H9 (cell line): Measurements from ENCODE around the gene ADISSP. TPM values are rescaled to one million over a fixed set of nuclear protein-coding genes. Genes with fewer than 3 reads are reported as not detected.

Source experiments
- DNase-seq: peaks from one replicate; pipeline ENCODE4 v3.0.0-alpha.2; 2017
- H2AFZ ChIP-seq: one replicate; pipeline ENCODE4 v1.6.1; 2013; ENCODE audit warnings: mild to moderate bottlenecking, low read length, control low read depth, moderate library complexity
- H2AK5ac ChIP-seq: 2 replicates; pipeline ENCODE4 v1.6.1; 2013; ENCODE audit warnings: low read length, control low read depth, mixed read lengths; ENCODE audit not compliant: insufficient read length
- H2BK120ac ChIP-seq: one replicate; pipeline ENCODE4 v1.6.1; 2013; ENCODE audit warnings: low read depth, mild to moderate bottlenecking, low read length, control low read depth, inconsistent platforms; ENCODE audit not compliant: poor library complexity, severe bottlenecking
- H2BK12ac ChIP-seq: 2 replicates; pipeline ENCODE4 v1.6.1; 2013; ENCODE audit warnings: low read length, control low read depth, mixed read lengths, low read depth; ENCODE audit not compliant: insufficient read length
- H2BK15ac ChIP-seq: 2 replicates; pipeline ENCODE4 v1.6.1; 2013; ENCODE audit warnings: low read depth, low read length, control low read depth
- H2BK20ac ChIP-seq: one replicate; pipeline ENCODE4 v1.6.1; 2013; ENCODE audit warnings: low read depth, mild to moderate bottlenecking, low read length, control low read depth, inconsistent platforms; ENCODE audit not compliant: poor library complexity, severe bottlenecking
- H2BK5ac ChIP-seq: 2 replicates; pipeline ENCODE4 v1.6.1; 2013; ENCODE audit warnings: low read length, control low read depth, mixed read lengths; ENCODE audit not compliant: insufficient read length
- H3K14ac ChIP-seq: 2 replicates; pipeline ENCODE4 v1.6.1; 2013; ENCODE audit warnings: low read length, control low read depth; ENCODE audit not compliant: insufficient read depth
- H3K18ac ChIP-seq: 2 replicates; pipeline ENCODE4 v1.6.1; 2013; ENCODE audit warnings: low read depth, mild to moderate bottlenecking, mixed read lengths, low read length, control low read depth; ENCODE audit not compliant: insufficient read length
- H3K23ac ChIP-seq: 2 replicates; pipeline ENCODE4 v1.6.1; 2013; ENCODE audit warnings: low read length, control low read depth, mixed read lengths, low read depth; ENCODE audit not compliant: insufficient read length
- H3K23me2 ChIP-seq: 2 replicates; pipeline ENCODE4 v1.6.1; 2013; ENCODE audit warnings: low read depth, mild to moderate bottlenecking, mixed read lengths, low read length, control low read depth; ENCODE audit not compliant: insufficient read length, poor library complexity, severe bottlenecking
- H3K27ac ChIP-seq: 2 replicates; pipeline ENCODE4 v1.5.1; 2013; ENCODE audit warnings: low read length, control low read depth, mixed read lengths, low read depth; ENCODE audit not compliant: insufficient read length
- H3K27me3 ChIP-seq: 2 replicates; pipeline ENCODE4 v1.6.1; 2013; ENCODE audit warnings: low read length, control low read depth, inconsistent platforms; ENCODE audit not compliant: insufficient read depth
- H3K4ac ChIP-seq: 2 replicates; pipeline ENCODE4 v1.6.1; 2013; ENCODE audit warnings: low read depth, mild to moderate bottlenecking, control low read depth, inconsistent platforms, low read length, moderate library complexity
- H3K4me1 ChIP-seq: 2 replicates; pipeline ENCODE4 v1.6.1; 2013; ENCODE audit warnings: low read length, control low read depth, inconsistent platforms; ENCODE audit not compliant: insufficient read depth
- H3K4me2 ChIP-seq: 2 replicates; pipeline ENCODE4 v1.6.1; 2013; ENCODE audit warnings: low read length, control low read depth, mixed read lengths; ENCODE audit not compliant: insufficient read length, insufficient read depth
- H3K56ac ChIP-seq: 2 replicates; pipeline ENCODE4 v1.6.1; 2013; ENCODE audit warnings: low read depth, mild to moderate bottlenecking, mixed read lengths, low read length, control low read depth; ENCODE audit not compliant: insufficient read length
- H3K79me1 ChIP-seq: 2 replicates; pipeline ENCODE4 v1.6.1; 2013; ENCODE audit warnings: low read depth, mild to moderate bottlenecking, moderate library complexity, low read length, control low read depth, inconsistent platforms; ENCODE audit not compliant: insufficient read depth, poor library complexity, severe bottlenecking
- H3K79me2 ChIP-seq: 2 replicates; pipeline ENCODE4 v1.6.1; 2013; ENCODE audit warnings: low read length, control low read depth, inconsistent platforms; ENCODE audit not compliant: insufficient read depth
- H3K9ac ChIP-seq: 2 replicates; pipeline ENCODE4 v1.6.1; 2013; ENCODE audit warnings: low read length, control low read depth, mixed read lengths; ENCODE audit not compliant: insufficient read length; ENCODE audit errors: extremely low read depth
- H3K9me3 ChIP-seq: one replicate; pipeline ENCODE4 v1.6.1; 2013; ENCODE audit warnings: low read depth, low read length, inconsistent platforms; ENCODE audit not compliant: control insufficient read depth
- H3T11ph ChIP-seq: one replicate; pipeline ENCODE4 v1.6.1; 2013; ENCODE audit warnings: mild to moderate bottlenecking, low read length, control low read depth, inconsistent platforms
- H4K20me1 ChIP-seq: one replicate; pipeline ENCODE4 v1.6.1; 2013; ENCODE audit not compliant: control insufficient read depth, insufficient read length, insufficient read depth
- H4K5ac ChIP-seq: 2 replicates; pipeline ENCODE4 v1.6.1; 2013; ENCODE audit warnings: low read depth, mild to moderate bottlenecking, mixed read lengths, low read length, control low read depth; ENCODE audit not compliant: insufficient read length
- H4K8ac ChIP-seq: replicated peaks from 2 replicates; pipeline ENCODE4 v1.6.1; 2013; ENCODE audit warnings: low read length, control low read depth, mixed read lengths, low read depth; ENCODE audit not compliant: insufficient read length
- H4K91ac ChIP-seq: 2 replicates; pipeline ENCODE4 v1.6.1; 2013; ENCODE audit warnings: low read depth, mild to moderate bottlenecking, moderate library complexity, mixed read lengths, low read length, control low read depth; ENCODE audit not compliant: insufficient read length
- H3K27ac Mint-ChIP-seq, 3 experiments: 2 replicates in 2 of 3; 3 replicates in 1 of 3; pipeline ENCODE4 v1.8.0; 2020 to 2021; ENCODE audit warnings: mixed read lengths in 3 of 3, mild to moderate bottlenecking in 1 of 3, moderate library complexity in 1 of 3
- H3K27me3 Mint-ChIP-seq: 2 replicates; pipeline ENCODE4 v1.8.0; 2021; ENCODE audit warnings: low read depth, mild to moderate bottlenecking, moderate library complexity, mixed read lengths
- H3K36me3 Mint-ChIP-seq, 3 experiments: 2 replicates in 2 of 3; 3 replicates in 1 of 3; pipeline ENCODE4 v1.8.0; 2020 to 2021; ENCODE audit warnings: low read depth in 3 of 3, mixed read lengths in 3 of 3; ENCODE audit not compliant: insufficient read depth in 1 of 3
- H3K4me1 Mint-ChIP-seq, 2 experiments: 2 replicates each; pipeline ENCODE4 v1.8.0; 2020; ENCODE audit warnings: mixed read lengths in 2 of 2
- H3K4me3 Mint-ChIP-seq, 2 experiments: 2 replicates in 1 of 2; 3 replicates in 1 of 2; pipeline ENCODE4 v1.8.0; 2020 to 2021; ENCODE audit warnings: mild to moderate bottlenecking in 2 of 2, mixed read lengths in 2 of 2, moderate library complexity in 1 of 2
- H3K9me3 Mint-ChIP-seq, 2 experiments: 2 replicates in 1 of 2; 3 replicates in 1 of 2; pipeline ENCODE4 v1.8.0; 2020; ENCODE audit warnings: mild to moderate bottlenecking in 2 of 2, mixed read lengths in 2 of 2, moderate library complexity in 1 of 2
- WGBS: extraction: QIAGEN DNeasy Blood & Tissue Kit; methylation state at CpG from one replicate; pipeline ENCODE4 v1.1.7; 2013; ENCODE audit warnings: missing lambda C conversion rate, low lambda C conversion rate, mixed read lengths; ENCODE audit not compliant: insufficient read length; ENCODE audit errors: extremely low coverage; 5-methylcytosine and 5-hydroxymethylcytosine counted together
- total RNA-seq: library from RNA; stranded (reverse); gene quantifications from 2 replicates; pipeline ENCODE4 v1.2.1, GENCODE V29; 2021
- TF ChIP-seq, protein P1 (sequence below): fragments of 200-600 bp; sonication (generic); conservative IDR thresholded peaks from 3 replicates; pipeline ENCODE4 v1.8.0; 2021; ENCODE audit warnings: antibody characterized with exemption, mild to moderate bottlenecking

Gene ADISSP
- total RNA-seq, 1 experiment from 2014 or later: 80.9 TPM

GRCh38 chr20:3745686-3746173, 21.8 kb downstream of the ADISSP start:
- no peaks in the 10 kb centered on the region for H3K79me2 ChIP-seq
- no peak overlapping the region for H3K14ac ChIP-seq
- TF ChIP-seq, protein P1, sequence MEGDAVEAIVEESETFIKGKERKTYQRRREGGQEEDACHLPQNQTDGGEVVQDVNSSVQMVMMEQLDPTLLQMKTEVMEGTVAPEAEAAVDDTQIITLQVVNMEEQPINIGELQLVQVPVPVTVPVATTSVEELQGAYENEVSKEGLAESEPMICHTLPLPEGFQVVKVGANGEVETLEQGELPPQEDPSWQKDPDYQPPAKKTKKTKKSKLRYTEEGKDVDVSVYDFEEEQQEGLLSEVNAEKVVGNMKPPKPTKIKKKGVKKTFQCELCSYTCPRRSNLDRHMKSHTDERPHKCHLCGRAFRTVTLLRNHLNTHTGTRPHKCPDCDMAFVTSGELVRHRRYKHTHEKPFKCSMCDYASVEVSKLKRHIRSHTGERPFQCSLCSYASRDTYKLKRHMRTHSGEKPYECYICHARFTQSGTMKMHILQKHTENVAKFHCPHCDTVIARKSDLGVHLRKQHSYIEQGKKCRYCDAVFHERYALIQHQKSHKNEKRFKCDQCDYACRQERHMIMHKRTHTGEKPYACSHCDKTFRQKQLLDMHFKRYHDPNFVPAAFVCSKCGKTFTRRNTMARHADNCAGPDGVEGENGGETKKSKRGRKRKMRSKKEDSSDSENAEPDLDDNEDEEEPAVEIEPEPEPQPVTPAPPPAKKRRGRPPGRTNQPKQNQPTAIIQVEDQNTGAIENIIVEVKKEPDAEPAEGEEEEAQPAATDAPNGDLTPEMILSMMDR: no peak
- peaks cover 3% of the 10 kb centered on the region; the same call in 1 of the 2 replicates for H3K4me1 ChIP-seq
- H3K27ac ChIP-seq: no peak overlapping the region
- peak; percentile 48 for DNase-seq
- no peak overlapping the region for H3K56ac ChIP-seq
- H4K20me1 ChIP-seq: no peaks in the 10 kb centered on the region
- WGBS: no CpG with 5 or more reads among the region's 11 CpGs
- H3K4me2 ChIP-seq: peak overlapping the region; percentile 66
- H3K9me3 ChIP-seq: no peaks in the 10 kb centered on the region
- no peak overlapping the region for H4K5ac ChIP-seq
- H2BK20ac ChIP-seq: no peak overlapping the region
- H3K23me2 ChIP-seq: peaks cover 22% of the 10 kb centered on the region
- H3K23ac ChIP-seq: no peak overlapping the region
- H3K27me3 Mint-ChIP-seq: peaks cover 54% of the 10 kb centered on the region
- no peak overlapping the region for H3K9ac ChIP-seq
- peaks cover 12 to 22% of the 10 kb centered on the region in 2 experiments for H3K4me1 Mint-ChIP-seq
- H3T11ph ChIP-seq: no peak overlapping the region
- no peak overlapping the region for H2AK5ac ChIP-seq
- H3K4me3 Mint-ChIP-seq: peak overlapping the region; percentile 80 to 86
- no peak overlapping the region for H4K91ac ChIP-seq
- no peak overlapping the region for H4K8ac ChIP-seq
- H3K27me3 ChIP-seq: peaks cover 7% of the 10 kb centered on the region
- no peak overlapping the region for H2BK120ac ChIP-seq
- no peak overlapping the region for H3K4ac ChIP-seq
- H3K27ac Mint-ChIP-seq: peak overlapping the region in 1 of 3 experiments; percentile 52; a peak in 1 of 7 replicates
- peaks cover 1 to 2% (median 1%) of the 10 kb centered on the region in 3 experiments; a peak in 4 of 7 replicates for H3K36me3 Mint-ChIP-seq
- H2BK12ac ChIP-seq: no peak overlapping the region
- no peak overlapping the region for H2BK15ac ChIP-seq
- H3K9me3 Mint-ChIP-seq: no peaks in the 10 kb centered on the region
- H3K79me1 ChIP-seq: no peaks in the 10 kb centered on the region
- H3K18ac ChIP-seq: no peak overlapping the region
- H2AFZ ChIP-seq: no peak overlapping the region
- no peak overlapping the region for H2BK5ac ChIP-seq
